Endothelial cell of umbilical vein (primary cell): ENCODE measurements around the gene LUZP2. TPM values are rescaled to one million over a fixed set of nuclear protein-coding genes. Genes with fewer than 3 reads are reported as not detected.

Experiments
- BruUV-seq: library from RNA; stranded (reverse); fragments of 400-500 nt; replicated peaks from 2 replicates; lab custom pipeline; 2021; lab: Mats Ljungman, UMichigan
- CTCF ChIA-PET: fragments of 300-600, 350-600 bp; sonication (Branson Sonifier 250); formaldehyde crosslinking; loops from one replicate; lab custom pipeline; 2021; ENCODE audit warnings: antibody characterized with exemption, inconsistent platforms; lab: Charles Lee
- POLR2A ChIA-PET: fragments of 300-600, 350-600 bp; sonication (Branson Sonifier 250); formaldehyde crosslinking; loops from one replicate; lab custom pipeline; 2021; ENCODE audit warnings: antibody characterized with exemption, inconsistent platforms; lab: Charles Lee
- DNase-seq: peaks from one replicate; pipeline ENCODE4 v3.0.0-alpha.2; 2011; ENCODE audit warnings: low read depth, low spot score
- FAIRE-seq: peaks from 2 replicates; lab custom pipeline; 2011; peaks lifted over from hg19 to GRCh38; lab: Jason Lieb, UNC
- H2AFZ ChIP-seq: 2 replicates; pipeline ENCODE4 v1.6.0; 2012; ENCODE audit warnings: low read depth, low read length, control low read depth, inconsistent platforms
- H3K27ac ChIP-seq: 2 replicates; pipeline ENCODE4 v1.5.1; 2011; ENCODE audit warnings: low read depth, mild to moderate bottlenecking, control low read depth, low read length, moderate library complexity; ENCODE audit not compliant: insufficient read depth
- H3K27me3 ChIP-seq, 2 experiments: 2 replicates each; pipeline versions ENCODE4 v1.6.0 to v1.6.1; 2011; ENCODE audit warnings: low read length in 2 of 2, mixed read lengths in 1 of 2; ENCODE audit not compliant: control insufficient read depth in 2 of 2, insufficient read depth in 2 of 2
- H3K36me3 ChIP-seq, 2 experiments: 2 replicates in 1 of 2; 3 replicates in 1 of 2; pipeline ENCODE4 v1.5.1; 2011; ENCODE audit warnings: low read length in 2 of 2, mild to moderate bottlenecking in 1 of 2, moderate library complexity in 1 of 2; ENCODE audit not compliant: control insufficient read depth in 2 of 2, insufficient read depth in 2 of 2; ENCODE audit errors: extremely low read depth in 1 of 2
- H3K4me1 ChIP-seq: 3 replicates; pipeline ENCODE4 v1.5.1; 2011; ENCODE audit warnings: mild to moderate bottlenecking, low read length; ENCODE audit not compliant: control insufficient read depth, insufficient read depth; ENCODE audit errors: extremely low read depth
- H3K4me2 ChIP-seq: 2 replicates; pipeline ENCODE4 v1.6.1; 2011; ENCODE audit warnings: low read length, control low read depth, mixed read lengths; ENCODE audit not compliant: insufficient read depth
- H3K4me3 ChIP-seq, 3 experiments: fragments of 200-600 bp in 1 of 3; sonication (generic), shearing (Covaris generic) in 1 of 3; replicated peaks in 1 of 3; 2 replicates each; pipeline ENCODE4 v1.5.1; 2011 to 2016; ENCODE audit warnings: control low read depth in 3 of 3, low read length in 3 of 3, mild to moderate bottlenecking in 2 of 3, inconsistent platforms in 1 of 3, low read depth in 1 of 3, moderate library complexity in 1 of 3; ENCODE audit not compliant: insufficient read depth in 1 of 3
- H3K79me2 ChIP-seq: 2 replicates; pipeline ENCODE4 v1.6.0; 2012; ENCODE audit warnings: low read length, inconsistent platforms; ENCODE audit not compliant: control insufficient read depth, insufficient read depth
- H3K9ac ChIP-seq: replicated peaks from 2 replicates; pipeline ENCODE3; 2011; ENCODE audit warnings: low read length, control low read depth; ENCODE audit not compliant: insufficient read depth; ENCODE audit errors: extremely low read depth
- H3K9me1 ChIP-seq: replicated peaks from 3 replicates; pipeline ENCODE4 v1.6.0; 2011; ENCODE audit warnings: mild to moderate bottlenecking, low read length; ENCODE audit not compliant: control insufficient read depth, insufficient read depth; ENCODE audit errors: extremely low read depth
- H3K9me3 ChIP-seq: replicated peaks from 2 replicates; pipeline ENCODE4 v1.5.1; 2012; ENCODE audit warnings: low read length, inconsistent platforms; ENCODE audit not compliant: control insufficient read depth, insufficient read depth
- H4K20me1 ChIP-seq: replicated peaks from 2 replicates; pipeline ENCODE3; 2011; ENCODE audit warnings: mild to moderate bottlenecking, low read length; ENCODE audit not compliant: control insufficient read depth, insufficient read depth; ENCODE audit errors: extremely low read depth
- EZH2 ChIP-seq: IDR thresholded peaks from 2 replicates; pipeline ENCODE4 v1.6.1; 2012; ENCODE audit warnings: borderline replicate concordance, low read depth, mild to moderate bottlenecking, moderate library complexity, low read length, inconsistent platforms; ENCODE audit not compliant: severe bottlenecking
- FOS ChIP-seq: IDR thresholded peaks from 2 replicates; pipeline ENCODE4 v1.6.1; 2011; ENCODE audit warnings: mild to moderate bottlenecking, low read length, moderate library complexity, borderline replicate concordance; ENCODE audit not compliant: insufficient read depth
- GATA2 ChIP-seq: IDR thresholded peaks from 2 replicates; pipeline ENCODE4 v1.7.0; 2011; ENCODE audit warnings: low read depth, mild to moderate bottlenecking, moderate library complexity, mixed read lengths, low read length; ENCODE audit not compliant: insufficient read length, insufficient read depth
- JUN ChIP-seq: IDR thresholded peaks from 2 replicates; pipeline ENCODE4 v1.6.1; 2011; ENCODE audit warnings: borderline replicate concordance, low read depth; ENCODE audit not compliant: insufficient read length, insufficient read depth
- MYC ChIP-seq: IDR thresholded peaks from one replicate; pipeline ENCODE4 v1.6.1; 2011; ENCODE audit warnings: mild to moderate bottlenecking, low read depth, low read length
- POLR2A ChIP-seq: IDR thresholded peaks from 2 replicates; pipeline ENCODE4 v1.6.1; 2012; ENCODE audit warnings: low read depth, mild to moderate bottlenecking, control low read depth, low read length
- POLR2AphosphoS5 ChIP-seq: IDR thresholded peaks from 2 replicates; pipeline ENCODE4 v1.6.1; 2012; ENCODE audit warnings: low read depth, mild to moderate bottlenecking, control low read depth, low read length, moderate library complexity; ENCODE audit not compliant: insufficient read depth
- dilution Hi-C: fragments of 300-500 bp; cut with MboI; formaldehyde crosslinking; loops from one replicate; pipeline ENCODE4 v1.15.0; 2019; ENCODE audit warnings: low sequenced_read_pairs; ENCODE audit not compliant: extremely low pct_ligation_motif_present
- intact Hi-C: fragments of 100-400 bp; cut with micrococcal nuclease; formaldehyde crosslinking; loops from one replicate; pipeline ENCODE4 v1.10.0; 2022
- polyA plus RNA-seq, 4 experiments: library from polyadenylated mRNA; depleted of rRNA in 3 of 4; stranded (reverse) in 3 of 4; unstranded in 1 of 4; fragments of >200 nt; gene quantifications; 2 replicates each; pipeline versions ENCODE4 v1.2.1 to v1.2.3, GENCODE V29; 2011 to 2012; ENCODE audit warnings: missing spikeins in 1 of 4
- total RNA-seq: library from RNA; stranded (reverse); gene quantifications from 2 replicates; pipeline ENCODE4 v1.2.3, GENCODE V29; 2021
- TF ChIP-seq, protein P1 (sequence below): IDR thresholded peaks from 2 replicates; pipeline ENCODE4 v1.6.1; 2011; ENCODE audit not compliant: insufficient read depth, insufficient read length
- TF ChIP-seq, protein P2 (sequence below), 2 donors: IDR thresholded peaks; 1 replicate in 1 of 2; 2 replicates in 1 of 2; pipeline ENCODE4 v1.5.1; 2011; ENCODE audit warnings: low read length in 2 of 2, mild to moderate bottlenecking in 2 of 2, moderate library complexity in 2 of 2, control low read depth in 1 of 2, inconsistent platforms in 1 of 2, low read depth in 1 of 2; ENCODE audit not compliant: insufficient read depth in 1 of 2; ENCODE audit errors: extremely low read depth in 1 of 2

Gene LUZP2
- total and polyA plus RNA-seq, 2 donors (not counting 3 experiments of a cell fraction or from before 2014, with no cell fraction given) = 0.07 TPM; not detected in 1

DNA sequence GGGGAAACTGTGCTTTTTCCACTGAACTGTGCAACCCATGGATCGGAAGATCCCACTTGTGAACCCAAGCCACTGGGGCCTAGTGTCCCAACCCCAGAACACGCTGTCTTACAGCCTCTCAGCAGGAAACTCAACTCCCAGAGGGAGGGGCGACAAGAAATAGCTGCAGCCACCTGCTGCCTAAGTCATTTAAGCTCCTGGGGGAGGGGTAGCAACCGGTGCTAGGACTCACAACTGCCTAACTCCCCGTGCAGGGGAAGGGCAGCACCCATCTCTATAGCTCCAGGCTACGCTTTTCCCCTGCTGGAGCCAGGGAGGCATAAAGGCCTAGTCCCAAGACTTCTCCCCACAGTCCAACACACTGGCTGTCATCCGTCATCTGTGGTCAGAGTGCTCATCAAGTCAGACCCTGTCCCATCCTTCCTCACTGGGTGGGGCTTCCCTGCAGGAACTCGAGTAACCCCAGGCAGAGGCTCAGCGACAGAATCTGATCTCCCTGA lies 363.0 kb downstream of the LUZP2 start:
- dilution Hi-C loops = no loop called here
- BruUV-seq = no TSS peak
- Histone ChIP-seq H3K36me3 (no peaks in the 10 kb centered on the region), H3K27ac (no peak overlapping the region), H3K9ac (no peak overlapping the region), H4K20me1 (no peaks in the 10 kb centered on the region), H3K79me2 (no peaks in the 10 kb centered on the region), H3K9me1 (no peaks in the 10 kb centered on the region), H2AFZ (no peak overlapping the region), H3K4me1 (no peaks in the 10 kb centered on the region), H3K4me2 (no peak overlapping the region), H3K27me3 (no peaks in the 10 kb centered on the region), H3K4me3 (no peak overlapping the region), H3K9me3 (no peaks in the 10 kb centered on the region)
- intact Hi-C loops = no loop called here
- ChIA-PET CTCF (no interaction called here), POLR2A (no interaction called here)
- DNase-seq = no peak
- FAIRE-seq = no peak
- TF ChIP-seq, protein P1, sequence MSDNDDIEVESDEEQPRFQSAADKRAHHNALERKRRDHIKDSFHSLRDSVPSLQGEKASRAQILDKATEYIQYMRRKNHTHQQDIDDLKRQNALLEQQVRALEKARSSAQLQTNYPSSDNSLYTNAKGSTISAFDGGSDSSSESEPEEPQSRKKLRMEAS = no peak
- TF ChIP-seq, protein P2, sequence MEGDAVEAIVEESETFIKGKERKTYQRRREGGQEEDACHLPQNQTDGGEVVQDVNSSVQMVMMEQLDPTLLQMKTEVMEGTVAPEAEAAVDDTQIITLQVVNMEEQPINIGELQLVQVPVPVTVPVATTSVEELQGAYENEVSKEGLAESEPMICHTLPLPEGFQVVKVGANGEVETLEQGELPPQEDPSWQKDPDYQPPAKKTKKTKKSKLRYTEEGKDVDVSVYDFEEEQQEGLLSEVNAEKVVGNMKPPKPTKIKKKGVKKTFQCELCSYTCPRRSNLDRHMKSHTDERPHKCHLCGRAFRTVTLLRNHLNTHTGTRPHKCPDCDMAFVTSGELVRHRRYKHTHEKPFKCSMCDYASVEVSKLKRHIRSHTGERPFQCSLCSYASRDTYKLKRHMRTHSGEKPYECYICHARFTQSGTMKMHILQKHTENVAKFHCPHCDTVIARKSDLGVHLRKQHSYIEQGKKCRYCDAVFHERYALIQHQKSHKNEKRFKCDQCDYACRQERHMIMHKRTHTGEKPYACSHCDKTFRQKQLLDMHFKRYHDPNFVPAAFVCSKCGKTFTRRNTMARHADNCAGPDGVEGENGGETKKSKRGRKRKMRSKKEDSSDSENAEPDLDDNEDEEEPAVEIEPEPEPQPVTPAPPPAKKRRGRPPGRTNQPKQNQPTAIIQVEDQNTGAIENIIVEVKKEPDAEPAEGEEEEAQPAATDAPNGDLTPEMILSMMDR (IDR thresholded peaks at IDR 0.05; ENCODE audit: extremely low read depth in 1 of 2, insufficient read depth in 1 of 2, low read depth in 1 of 2, low read length in 2 of 2) = no peak
- no peak for TF ChIP-seq POLR2A
- TF ChIP-seq JUN = no peak
- no peak for TF ChIP-seq POLR2AphosphoS5
- no peak for TF ChIP-seq GATA2
- TF ChIP-seq FOS = no peak
- TF ChIP-seq MYC = no peak
- no peak for TF ChIP-seq EZH2
